ENCODE measurements around the gene GRAMD1A. TPM values are rescaled to one million over a fixed set of nuclear protein-coding genes. Genes with fewer than 3 reads are reported as not detected.
A peak's percentile ranks its signal among the peaks of the same experiment; 100 is the strongest.
"Not testable (repeated sequence)": the region's sequence is repeated elsewhere in the genome, so short reads cannot be mapped to it uniquely, and the experiment has no call there.

Gene GRAMD1A
- total and polyA plus RNA-seq, 5 donors: 27.9 to 37.4 (median 32.3) TPM

DNA sequence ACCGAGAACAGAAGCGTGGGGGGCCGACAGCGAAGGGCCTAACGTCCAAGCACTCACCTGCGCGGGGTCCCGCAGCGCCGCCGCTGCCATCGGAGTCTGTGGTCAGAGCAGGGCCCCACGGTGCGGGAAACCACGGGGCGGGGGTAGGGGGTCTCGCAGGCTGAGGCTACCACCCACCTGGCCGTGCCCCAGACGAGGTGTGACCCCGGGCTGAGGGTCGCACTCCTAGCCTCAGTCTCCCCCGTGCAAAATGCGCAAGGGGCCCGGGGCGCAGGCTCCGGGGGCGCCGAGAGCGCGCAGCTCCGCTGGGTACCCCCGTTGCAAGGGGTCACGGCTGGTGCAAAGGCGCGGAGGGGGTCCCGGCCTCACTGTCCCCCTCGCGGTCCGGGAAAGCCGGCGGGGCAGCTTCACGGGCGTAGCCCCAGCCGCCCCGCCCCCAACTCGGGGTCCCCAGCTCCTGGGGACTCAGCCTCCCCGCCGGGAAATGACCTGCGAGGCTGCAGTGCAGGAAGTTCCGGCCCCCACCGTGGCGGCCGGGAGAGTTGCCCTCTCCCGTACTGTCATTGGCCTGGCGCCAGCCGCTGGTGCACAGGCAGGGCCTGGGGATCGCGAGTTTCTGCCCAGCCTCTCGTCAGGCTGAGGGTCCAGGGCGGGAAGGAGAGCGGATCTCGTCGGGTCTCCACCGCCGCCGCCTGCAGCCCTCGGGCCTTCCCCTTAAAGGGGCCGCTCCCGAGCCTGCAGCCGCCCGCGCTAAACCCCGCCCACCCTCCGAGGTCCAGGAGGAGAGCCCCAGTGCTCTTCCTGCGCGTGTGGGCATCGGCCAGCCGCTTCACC lies 36.3 kb upstream of the GRAMD1A start, which contains the start of gene ZNF792:
ZNF792 (minus strand) TSS at position 657 of the 834 bp plus-strand sequence; CDS start at position 90, 567 bp downstream.
- Histone ChIP-seq H3K9me3 (ENCODE audit: control insufficient read depth, low read length) (peaks cover 17% of the 10 kb centered on the region), H3K4me3 (ENCODE audit: low read length) (peak within 1 kb of the TSS; percentile 87), H3K27ac (ENCODE audit: low read length) (peak within 1 kb of the TSS; percentile 73), H3K4me1 (ENCODE audit: control insufficient read depth, insufficient read depth, low read length) (peaks cover 7% of the 10 kb centered on the region), H3K27me3 (ENCODE audit: control insufficient read depth, insufficient read depth) (no peaks in the 10 kb centered on the region)
- ATAC-seq: peak; percentile 81 to 90
- peak; percentile 73 to 92 (median 89) for DNase-seq
- under 1% methylated on average over 78 of the region's 78 CpGs for WGBS
- intact Hi-C loops (cut with DNase I): no loop called here

DNA sequence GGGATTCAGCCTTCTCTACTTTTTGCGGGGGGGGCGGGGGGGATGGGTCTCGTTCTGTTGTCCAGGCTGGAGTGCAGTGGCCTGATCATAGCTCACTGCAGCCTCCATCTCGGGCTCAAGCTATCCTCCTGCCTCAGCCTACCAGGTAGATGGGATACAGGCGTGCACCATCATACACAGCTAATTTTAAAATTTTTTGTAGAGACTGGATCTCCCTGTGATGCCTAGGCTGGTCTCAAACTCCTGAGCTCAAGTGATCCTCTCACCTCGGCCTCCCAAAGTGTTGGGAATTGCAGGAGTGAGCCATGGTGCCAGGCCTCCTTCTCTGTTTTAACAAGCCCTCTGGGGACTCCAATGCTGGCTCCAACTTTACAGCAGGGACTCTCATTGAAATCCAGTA lies 35.5 kb upstream of the GRAMD1A start:
- no peaks in the 10 kb centered on the region for H3K27me3 ChIP-seq (ENCODE audit: control insufficient read depth, insufficient read depth)
- no peak overlapping the region for H3K27ac ChIP-seq (ENCODE audit: low read length)
- peaks cover 7% of the 10 kb centered on the region for H3K4me1 ChIP-seq (ENCODE audit: control insufficient read depth, insufficient read depth, low read length)
- intact Hi-C loops (cut with DNase I): no loop called here
- 57% methylated on average over 6 of the region's 6 CpGs for WGBS
- ATAC-seq (no peak), DNase-seq (no peak)
- no peak overlapping the region for H3K4me3 ChIP-seq (ENCODE audit: low read length)
- H3K9me3 ChIP-seq (ENCODE audit: control insufficient read depth, low read length): peaks cover 9% of the 10 kb centered on the region

DNA sequence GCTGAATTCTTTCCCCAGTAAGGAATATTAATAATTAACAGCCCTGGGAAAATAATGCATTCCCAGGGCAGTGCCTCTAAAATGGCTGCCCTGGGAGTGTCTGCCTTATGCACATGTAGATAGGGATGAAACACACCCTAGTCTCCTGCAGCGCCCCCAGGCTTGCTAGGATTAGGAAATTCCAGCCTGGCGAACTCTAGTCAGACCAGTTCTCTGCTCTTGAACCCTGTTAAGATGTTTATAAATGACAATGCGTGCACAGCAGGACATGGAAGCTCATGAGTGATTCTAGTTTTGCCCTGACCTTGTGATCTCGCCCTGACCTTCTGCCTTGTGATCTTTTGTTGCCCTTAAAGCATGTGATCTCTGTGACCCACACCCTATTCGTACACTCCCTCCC lies 34.6 kb upstream of the GRAMD1A start:
- H3K27ac ChIP-seq (ENCODE audit: low read length); H3K9me3 ChIP-seq (ENCODE audit: control insufficient read depth, low read length); ATAC-seq; H3K27me3 ChIP-seq (ENCODE audit: control insufficient read depth, insufficient read depth); H3K4me3 ChIP-seq (ENCODE audit: low read length); H3K4me1 ChIP-seq (ENCODE audit: control insufficient read depth, insufficient read depth, low read length); DNase-seq: not testable (repeated sequence)
- intact Hi-C loops (cut with DNase I): loop anchor here in 1 of 4 donors (5.0 kb wide), 1 partner anchor 127 kb away; no protein-coding TSS in a partner anchor
- WGBS: 79% methylated on average over 5 of the region's 5 CpGs

DNA sequence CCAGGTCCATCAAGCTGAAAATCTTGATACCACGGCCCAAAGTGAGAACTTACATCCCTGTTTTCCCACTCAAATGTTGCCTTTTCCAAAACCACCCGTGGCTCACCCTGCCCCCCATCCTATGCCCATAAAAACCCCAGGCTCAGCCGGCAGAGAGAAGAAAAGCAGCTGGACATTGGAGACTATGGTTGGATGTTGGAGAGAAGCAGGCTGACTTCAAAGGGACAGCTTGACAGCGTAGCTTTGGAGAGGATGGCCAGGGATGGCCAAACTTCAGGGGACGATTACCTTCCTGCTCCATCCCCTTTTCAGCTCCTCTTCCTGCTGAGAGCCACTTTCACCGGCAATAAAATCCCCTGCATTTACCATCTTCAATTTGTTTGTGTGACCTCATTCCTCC lies 32.6 kb upstream of the GRAMD1A start:
- 80% methylated on average over 6 of the region's 6 CpGs for WGBS
- H3K4me3 ChIP-seq (ENCODE audit: low read length): no peak overlapping the region
- no peak overlapping the region for H3K27ac ChIP-seq (ENCODE audit: low read length)
- peaks cover 3% of the 10 kb centered on the region for H3K4me1 ChIP-seq (ENCODE audit: control insufficient read depth, insufficient read depth, low read length)
- ATAC-seq: no peak
- intact Hi-C loops (cut with DNase I): loop anchor here in 1 of 4 donors (5.0 kb wide), 1 partner anchor 125 kb away; no protein-coding TSS in a partner anchor
- H3K9me3 ChIP-seq (ENCODE audit: control insufficient read depth, low read length): no peaks in the 10 kb centered on the region
- DNase-seq: no peak
- H3K27me3 ChIP-seq (ENCODE audit: control insufficient read depth, insufficient read depth): no peaks in the 10 kb centered on the region

DNA sequence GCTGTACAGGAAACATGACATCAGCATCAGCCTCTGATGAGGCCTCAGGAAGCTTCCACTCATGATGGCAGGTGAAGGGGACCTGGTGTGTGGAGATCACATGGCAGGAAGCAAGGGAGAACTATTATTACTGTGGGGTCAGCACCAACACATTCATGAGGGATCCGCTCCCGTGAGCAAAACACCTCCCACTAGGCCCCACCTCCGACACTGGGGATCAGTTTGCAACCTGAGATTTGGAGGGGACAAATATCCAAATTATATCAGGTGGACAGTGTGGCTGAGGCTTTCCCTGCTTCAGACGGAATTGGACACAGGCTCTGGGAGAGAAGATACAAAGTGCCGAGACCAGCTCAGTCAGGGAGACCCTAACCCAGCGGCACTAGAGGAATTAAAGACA lies 30.4 kb upstream of the GRAMD1A start:
- Histone ChIP-seq H3K9me3 (ENCODE audit: control insufficient read depth, low read length) (no peaks in the 10 kb centered on the region), H3K4me3 (ENCODE audit: low read length) (no peak overlapping the region), H3K27ac (ENCODE audit: low read length) (no peak overlapping the region), H3K4me1 (ENCODE audit: control insufficient read depth, insufficient read depth, low read length) (no peaks in the 10 kb centered on the region), H3K27me3 (ENCODE audit: control insufficient read depth, insufficient read depth) (no peaks in the 10 kb centered on the region)
- intact Hi-C loops (cut with DNase I): loop anchor here in 3 of 4 donors (5.0 kb wide), 2 partner anchors 43 to 123 kb away; no protein-coding TSS in a partner anchor
- DNase-seq (no peak), ATAC-seq (no peak)
- WGBS: 92% methylated on average over 6 of the region's 6 CpGs

DNA sequence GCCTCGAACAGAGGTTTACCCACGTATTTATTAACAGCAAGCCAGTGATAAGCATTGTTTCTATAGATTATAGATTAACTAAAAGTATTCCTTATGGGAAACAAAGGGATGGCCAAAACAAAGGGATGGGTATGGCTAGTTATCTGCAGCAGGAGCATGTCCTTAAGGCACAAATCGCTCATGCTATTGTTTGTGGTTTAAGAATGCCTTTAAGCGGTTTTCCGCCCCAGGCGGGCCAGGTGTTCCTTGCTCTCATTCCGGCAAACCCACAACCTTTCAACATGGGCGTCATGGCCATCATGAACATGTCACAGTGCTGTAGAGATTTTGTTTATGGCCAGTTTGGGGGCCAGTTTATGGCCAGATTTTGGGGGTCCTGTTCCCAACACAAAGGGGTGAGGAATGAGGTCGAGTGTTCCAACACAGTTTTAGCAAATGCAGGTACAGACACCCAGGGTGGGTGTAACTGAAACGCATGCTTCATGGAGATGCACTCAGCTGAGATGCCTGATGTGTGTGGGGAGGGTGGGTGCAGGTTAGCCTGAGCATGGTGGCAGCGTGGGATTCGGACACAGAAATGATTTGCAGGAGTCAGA lies 29.8 kb upstream of the GRAMD1A start:
- not testable (repeated sequence) for H3K4me3 ChIP-seq (ENCODE audit: low read length); H3K27me3 ChIP-seq (ENCODE audit: control insufficient read depth, insufficient read depth); DNase-seq; ATAC-seq; H3K9me3 ChIP-seq (ENCODE audit: control insufficient read depth, low read length); H3K4me1 ChIP-seq (ENCODE audit: control insufficient read depth, insufficient read depth, low read length); H3K27ac ChIP-seq (ENCODE audit: low read length)
- intact Hi-C loops (cut with DNase I): loop anchor here in 2 of 4 donors (5.0 kb wide), 1 partner anchor 42 kb away; no protein-coding TSS in a partner anchor
- 89% methylated on average over 12 of the region's 12 CpGs for WGBS

DNA sequence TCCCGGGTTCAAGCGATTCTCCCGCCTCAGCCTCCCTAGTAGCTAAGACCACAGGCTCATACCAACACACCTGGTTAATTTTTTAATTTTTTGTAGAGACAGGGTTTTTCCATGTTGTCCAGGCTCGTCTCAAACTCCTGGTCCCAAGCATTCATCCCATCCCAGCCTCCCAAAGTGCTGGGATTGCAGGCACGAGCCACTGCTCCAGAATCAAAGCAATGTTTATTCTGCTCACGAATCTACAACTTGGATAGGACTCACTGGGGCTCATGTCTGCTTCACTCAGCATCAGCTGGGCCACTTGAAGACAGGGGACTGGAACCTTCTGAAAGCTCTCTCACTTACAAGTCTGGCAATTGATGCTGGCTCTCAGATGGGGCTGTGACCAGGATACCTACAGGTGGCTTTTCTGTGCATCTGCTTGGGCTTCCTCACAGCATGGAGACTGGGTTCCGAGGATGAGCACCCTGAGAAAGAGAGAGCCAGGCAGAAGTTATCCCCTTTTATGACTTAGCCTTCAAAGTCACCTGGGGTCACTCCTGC lies 27.9 kb upstream of the GRAMD1A start:
- 87% methylated on average over 7 of the region's 7 CpGs for WGBS
- no peaks in the 10 kb centered on the region for H3K4me1 ChIP-seq (ENCODE audit: control insufficient read depth, insufficient read depth, low read length)
- no peak for DNase-seq
- no peaks in the 10 kb centered on the region for H3K27me3 ChIP-seq (ENCODE audit: control insufficient read depth, insufficient read depth)
- intact Hi-C loops (cut with DNase I): loop anchor here in 3 of 4 donors (2.0 to 5.0 kb wide), 2 partner anchors 40 to 41 kb away; no protein-coding TSS in a partner anchor
- no peak overlapping the region for H3K27ac ChIP-seq (ENCODE audit: low read length)
- no peak overlapping the region for H3K4me3 ChIP-seq (ENCODE audit: low read length)
- ATAC-seq: no peak
- H3K9me3 ChIP-seq (ENCODE audit: control insufficient read depth, low read length): no peaks in the 10 kb centered on the region

DNA sequence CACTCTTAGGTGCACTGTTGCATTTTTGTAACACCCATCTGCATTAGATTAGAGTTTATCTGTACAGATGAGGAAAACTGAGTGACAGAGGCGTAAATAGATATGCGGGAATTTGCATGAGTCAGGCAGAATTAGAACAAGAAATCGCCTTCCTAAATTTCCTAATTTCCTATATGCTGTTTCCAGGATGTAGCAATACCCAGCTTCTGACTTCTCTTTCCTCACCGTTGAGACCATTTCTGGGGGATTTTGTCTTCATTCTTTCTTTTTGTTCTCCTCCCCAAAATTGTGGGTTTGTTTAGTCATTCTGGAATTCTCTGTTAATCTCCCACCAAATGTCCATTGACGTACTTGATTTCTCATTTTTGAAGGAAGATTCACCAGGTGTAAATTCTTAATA lies 25.5 kb upstream of the GRAMD1A start:
- Histone ChIP-seq H3K27me3 (ENCODE audit: control insufficient read depth, insufficient read depth) (no peaks in the 10 kb centered on the region), H3K9me3 (ENCODE audit: control insufficient read depth, low read length) (no peaks in the 10 kb centered on the region), H3K4me3 (ENCODE audit: low read length) (no peak overlapping the region), H3K27ac (ENCODE audit: low read length) (no peak overlapping the region), H3K4me1 (ENCODE audit: control insufficient read depth, insufficient read depth, low read length) (no peaks in the 10 kb centered on the region)
- no peak for DNase-seq
- intact Hi-C loops (cut with DNase I): loop anchor here in 2 of 4 donors (5.0 kb wide), 1 partner anchor 38 kb away; no protein-coding TSS in a partner anchor
- WGBS: 58% methylated on average over 5 of the region's 5 CpGs
- ATAC-seq: no peak

DNA sequence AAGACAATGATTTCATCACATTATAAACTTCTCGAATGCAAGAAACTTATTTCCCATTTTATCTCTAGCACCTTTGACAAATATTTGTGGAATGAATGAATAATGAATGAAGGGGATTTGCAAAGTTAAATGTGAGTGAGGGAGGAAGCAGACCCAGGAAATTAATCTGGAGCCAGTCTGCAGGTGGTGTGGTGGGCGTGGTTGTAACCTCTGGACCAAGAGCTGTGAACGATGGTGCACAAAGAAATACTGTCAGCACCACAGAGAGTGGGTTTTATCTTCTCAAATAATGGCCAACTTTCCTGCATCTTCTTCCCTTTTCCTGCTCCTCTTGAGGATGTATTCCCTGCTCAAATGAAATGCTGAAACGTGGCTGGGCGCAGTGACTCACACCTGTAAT lies 25.1 kb upstream of the GRAMD1A start:
- WGBS: 66% methylated on average over 5 of the region's 5 CpGs
- Histone ChIP-seq H3K4me1 (ENCODE audit: control insufficient read depth, insufficient read depth, low read length) (no peaks in the 10 kb centered on the region), H3K27me3 (ENCODE audit: control insufficient read depth, insufficient read depth) (no peaks in the 10 kb centered on the region), H3K27ac (ENCODE audit: low read length) (no peak overlapping the region), H3K9me3 (ENCODE audit: control insufficient read depth, low read length) (no peaks in the 10 kb centered on the region), H3K4me3 (ENCODE audit: low read length) (no peak overlapping the region)
- ATAC-seq (no peak), DNase-seq (peak in 1 of 3 donors; percentile 16)
- intact Hi-C loops (cut with DNase I): no loop called here

DNA sequence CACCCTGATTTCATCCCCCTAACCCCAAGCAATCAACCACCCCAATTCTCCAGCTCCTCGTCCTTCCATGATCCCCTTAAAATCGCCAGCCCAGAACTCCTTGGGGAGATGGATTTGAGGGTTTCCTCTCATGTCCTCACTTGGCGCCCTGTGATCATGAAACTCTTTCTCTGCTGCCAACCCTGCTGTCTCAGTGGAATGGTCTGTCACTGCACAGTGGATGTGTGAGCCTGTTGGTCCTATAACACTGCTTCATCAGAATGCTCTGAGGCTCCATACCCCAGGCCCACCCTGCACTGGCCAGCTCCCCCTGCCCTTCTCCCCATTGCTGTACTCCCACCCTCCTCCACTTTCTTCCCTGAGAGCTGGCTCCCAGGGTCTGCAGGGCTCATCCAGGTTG lies 23.5 kb upstream of the GRAMD1A start:
- Histone ChIP-seq H3K4me3 (ENCODE audit: low read length) (no peak overlapping the region), H3K9me3 (ENCODE audit: control insufficient read depth, low read length) (no peaks in the 10 kb centered on the region), H3K27ac (ENCODE audit: low read length) (no peak overlapping the region), H3K4me1 (ENCODE audit: control insufficient read depth, insufficient read depth, low read length) (no peaks in the 10 kb centered on the region), H3K27me3 (ENCODE audit: control insufficient read depth, insufficient read depth) (no peaks in the 10 kb centered on the region)
- no peak for ATAC-seq
- peak in 1 of 3 donors; percentile 29 for DNase-seq
- WGBS: 94% methylated on average over 3 of the region's 3 CpGs
- intact Hi-C loops (cut with DNase I): no loop called here

Measured in right cardiac atrium (tissue), 5 donors.